Trophoblast cell (in vitro differentiated cells and primary cell): ENCODE data around the gene FAM43A.

Source experiments
- DNase-seq, 2 donors: peaks; one replicate each; pipeline ENCODE4 v3.0.0-alpha.2; 2016
- H2AFZ ChIP-seq: 2 replicates; pipeline ENCODE4 v1.6.1; 2013; ENCODE audit warnings: low read length, moderate library complexity, mild to moderate bottlenecking; ENCODE audit not compliant: insufficient read depth, poor library complexity
- H2AK5ac ChIP-seq: 2 replicates; pipeline ENCODE4 v1.6.1; 2013; ENCODE audit warnings: mild to moderate bottlenecking, low read length
- H2BK120ac ChIP-seq: 2 replicates; pipeline ENCODE4 v1.6.1; 2013; ENCODE audit warnings: low read length, mild to moderate bottlenecking, moderate library complexity; ENCODE audit not compliant: insufficient read depth, poor library complexity
- H2BK12ac ChIP-seq: 2 replicates; pipeline ENCODE4 v1.6.1; 2013; ENCODE audit warnings: mild to moderate bottlenecking, low read length, moderate library complexity
- H2BK5ac ChIP-seq: 2 replicates; pipeline ENCODE4 v1.6.1; 2013; ENCODE audit warnings: low read length, low read depth, moderate library complexity, mild to moderate bottlenecking; ENCODE audit not compliant: poor library complexity
- H3K14ac ChIP-seq: 2 replicates; pipeline ENCODE4 v1.6.1; 2013; ENCODE audit warnings: mild to moderate bottlenecking, low read length
- H3K18ac ChIP-seq: 2 replicates; pipeline ENCODE4 v1.6.1; 2013; ENCODE audit warnings: mild to moderate bottlenecking, low read length
- H3K23ac ChIP-seq: 2 replicates; pipeline ENCODE4 v1.6.1; 2013; ENCODE audit warnings: low read length
- H3K27ac ChIP-seq: 2 replicates; pipeline ENCODE4 v1.5.1; 2013; ENCODE audit warnings: low read depth, mild to moderate bottlenecking, inconsistent platforms, low read length, moderate library complexity
- H3K27me3 ChIP-seq: 2 replicates; pipeline ENCODE4 v1.6.1; 2013; ENCODE audit warnings: inconsistent platforms, mild to moderate bottlenecking, low read length, moderate library complexity; ENCODE audit not compliant: insufficient read depth
- H3K36me3 ChIP-seq, 2 experiments: 1 replicate in 1 of 2; 2 replicates in 1 of 2; pipeline ENCODE4 v1.6.1; 2013; ENCODE audit warnings: low read length in 2 of 2, mild to moderate bottlenecking in 2 of 2, moderate library complexity in 1 of 2; ENCODE audit not compliant: insufficient read depth in 2 of 2, control insufficient read depth in 1 of 2
- H3K4ac ChIP-seq: 2 replicates; pipeline ENCODE4 v1.6.1; 2013; ENCODE audit warnings: low read depth, mild to moderate bottlenecking, low read length, moderate library complexity
- H3K4me1 ChIP-seq, 2 experiments: 1 replicate in 1 of 2; 2 replicates in 1 of 2; pipeline ENCODE4 v1.6.1; 2013; ENCODE audit warnings: low read length in 2 of 2, mild to moderate bottlenecking in 2 of 2, moderate library complexity in 1 of 2; ENCODE audit not compliant: insufficient read depth in 2 of 2, control insufficient read depth in 1 of 2
- H3K4me2 ChIP-seq: 2 replicates; pipeline ENCODE4 v1.6.1; 2013; ENCODE audit warnings: inconsistent platforms, mild to moderate bottlenecking, low read length, moderate library complexity
- H3K4me3 ChIP-seq: 2 replicates; pipeline ENCODE4 v1.5.1; 2013; ENCODE audit warnings: mild to moderate bottlenecking, low read depth, low read length, inconsistent platforms
- H3K79me1 ChIP-seq: one replicate; pipeline ENCODE4 v1.6.1; 2013; ENCODE audit warnings: low read length
- H3K79me2 ChIP-seq: 2 replicates; pipeline ENCODE4 v1.6.1; 2013; ENCODE audit warnings: low read length, mild to moderate bottlenecking; ENCODE audit not compliant: control insufficient read depth, insufficient read depth, poor library complexity
- H3K9ac ChIP-seq: 2 replicates; pipeline ENCODE4 v1.6.1; 2013; ENCODE audit warnings: mild to moderate bottlenecking, low read length
- H3K9me3 ChIP-seq: 2 replicates; pipeline ENCODE4 v1.6.1; 2013; ENCODE audit warnings: low read depth, mild to moderate bottlenecking, control low read depth, inconsistent platforms, low read length; ENCODE audit not compliant: insufficient read depth
- H4K12ac ChIP-seq: 2 replicates; pipeline ENCODE4 v1.6.1; 2013; ENCODE audit warnings: low read depth, mild to moderate bottlenecking, low read length, moderate library complexity
- H4K8ac ChIP-seq: 2 replicates; pipeline ENCODE4 v1.6.1; 2013; ENCODE audit warnings: low read depth, mild to moderate bottlenecking, low read length, moderate library complexity
- H4K91ac ChIP-seq: one replicate; pipeline ENCODE4 v1.6.1; 2013; ENCODE audit warnings: low read depth, mild to moderate bottlenecking, low read length, moderate library complexity
- WGBS: extraction: QIAGEN DNeasy Blood & Tissue Kit; methylation state at CpG from one replicate; pipeline ENCODE4 v1.1.7; 2013; ENCODE audit warnings: missing lambda C conversion rate; ENCODE audit not compliant: insufficient read length, insufficient coverage; ENCODE audit errors: extremely low coverage; 5-methylcytosine and 5-hydroxymethylcytosine counted together

The FAM43A gene

GRCh38 chr3:194682694-194683310, 2.9 kb upstream of the FAM43A start:
- no peak overlapping the region for H3K4me2 ChIP-seq
- H3K79me1 ChIP-seq = peaks cover 7% of the 10 kb centered on the region
- no peak overlapping the region for H3K23ac ChIP-seq
- H3K36me3 ChIP-seq = no peaks in the 10 kb centered on the region
- no peak overlapping the region for H2BK120ac ChIP-seq
- DNase-seq = peak; percentile 91 to 94
- no peak overlapping the region for H3K4me3 ChIP-seq
- no peak overlapping the region for H3K27ac ChIP-seq
- H4K8ac ChIP-seq = no peak overlapping the region
- no peak overlapping the region for H3K4ac ChIP-seq
- H2BK5ac ChIP-seq = no peak overlapping the region
- H3K9ac ChIP-seq = no peak overlapping the region
- peaks cover 18 to 23% of the 10 kb centered on the region in 2 experiments for H3K4me1 ChIP-seq
- no peak overlapping the region for H2BK12ac ChIP-seq
- H3K14ac ChIP-seq = no peak overlapping the region
- peaks cover 23% of the 10 kb centered on the region for H3K27me3 ChIP-seq
- no peak overlapping the region for H3K18ac ChIP-seq
- H4K91ac ChIP-seq = no peak overlapping the region
- H3K79me2 ChIP-seq = no peaks in the 10 kb centered on the region
- peaks cover 4% of the 10 kb centered on the region for H3K9me3 ChIP-seq
- no peak overlapping the region for H2AK5ac ChIP-seq
- no CpG with 5 or more reads among the region's 14 CpGs for WGBS
- no peak overlapping the region for H2AFZ ChIP-seq
- no peak overlapping the region for H4K12ac ChIP-seq

GRCh38 chr3:194683380-194683779, 2.3 kb upstream of the FAM43A start:
- H3K4ac ChIP-seq = no peak overlapping the region

GRCh38 chr3:194685065-194685717, 492 bp upstream of the FAM43A start:
- H3K4ac ChIP-seq = no peak overlapping the region
- H3K36me3 ChIP-seq = no peaks in the 10 kb centered on the region
- H3K4me3 ChIP-seq = no peak overlapping the region
- H3K9me3 ChIP-seq = peaks cover 4% of the 10 kb centered on the region
- no peak overlapping the region for H3K27ac ChIP-seq
- H2BK120ac ChIP-seq = no peak overlapping the region
- peaks cover 23% of the 10 kb centered on the region for H3K27me3 ChIP-seq
- no peak overlapping the region for H2BK12ac ChIP-seq
- H3K79me1 ChIP-seq = peaks cover 12% of the 10 kb centered on the region
- H3K4me1 ChIP-seq = peaks cover 23 to 30% of the 10 kb centered on the region in 2 experiments
- H3K79me2 ChIP-seq = peaks cover 4% of the 10 kb centered on the region
- H2AFZ ChIP-seq = peak overlapping the region; percentile 15
- H3K9ac ChIP-seq = no peak overlapping the region
- H4K91ac ChIP-seq = no peak overlapping the region
- H3K18ac ChIP-seq = no peak overlapping the region
- no peak overlapping the region for H3K14ac ChIP-seq
- no CpG with 5 or more reads among the region's 13 CpGs for WGBS
- H2BK5ac ChIP-seq = no peak overlapping the region
- H4K12ac ChIP-seq = no peak overlapping the region
- no peak overlapping the region for H4K8ac ChIP-seq
- H2AK5ac ChIP-seq = no peak overlapping the region
- peak overlapping the region; percentile 61 for H3K4me2 ChIP-seq
- DNase-seq = no peak
- H3K23ac ChIP-seq = no peak overlapping the region

More at GRCh38 chr3:194683380-194683779, 2.3 kb upstream of the FAM43A start:
- Histone ChIP-seq H3K14ac (no peak overlapping the region), H3K9me3 (peaks cover 4% of the 10 kb centered on the region), H3K23ac (no peak overlapping the region), H4K12ac (no peak overlapping the region), H3K79me2 (peaks cover 4% of the 10 kb centered on the region), H2BK120ac (no peak overlapping the region), H3K9ac (no peak overlapping the region), H2BK5ac (no peak overlapping the region), H4K91ac (no peak overlapping the region), H3K4me2 (no peak overlapping the region), H3K18ac (no peak overlapping the region), H2BK12ac (no peak overlapping the region), H3K4me1 (peaks cover 23 to 29% of the 10 kb centered on the region in 2 experiments), H3K79me1 (peaks cover 12% of the 10 kb centered on the region), H2AK5ac (no peak overlapping the region), H2AFZ (no peak overlapping the region), H3K4me3 (no peak overlapping the region), H3K27me3 (peaks cover 23% of the 10 kb centered on the region), H3K27ac (no peak overlapping the region), H3K36me3 (no peaks in the 10 kb centered on the region), H4K8ac (no peak overlapping the region)
- peak in 1 of 2 donors; percentile 31 for DNase-seq
- WGBS = no CpG with 5 or more reads among the region's 2 CpGs

GRCh38 chr3:194686414-194686815, 732 bp downstream of the FAM43A start:
- no peak overlapping the region for H4K12ac ChIP-seq
- no peak overlapping the region for H2AK5ac ChIP-seq
- no peak overlapping the region for H2BK120ac ChIP-seq
- no peak overlapping the region for H3K14ac ChIP-seq
- no peak overlapping the region for H3K18ac ChIP-seq
- H4K91ac ChIP-seq = no peak overlapping the region
- H2BK12ac ChIP-seq = no peak overlapping the region
- H3K27me3 ChIP-seq = peaks cover 23% of the 10 kb centered on the region
- H3K9me3 ChIP-seq = peaks cover 4% of the 10 kb centered on the region
- H3K4me3 ChIP-seq = peak overlapping the region; percentile 71
- H3K4me2 ChIP-seq = peak overlapping the region; percentile 61
- WGBS = no CpG with 5 or more reads among the region's 29 CpGs
- peaks cover 12% of the 10 kb centered on the region for H3K79me1 ChIP-seq
- no peak overlapping the region for H3K4ac ChIP-seq
- H3K4me1 ChIP-seq = peaks cover 23 to 30% of the 10 kb centered on the region in 2 experiments
- DNase-seq = no peak
- no peak overlapping the region for H2AFZ ChIP-seq
- no peaks in the 10 kb centered on the region for H3K36me3 ChIP-seq
- no peak overlapping the region for H4K8ac ChIP-seq
- H3K79me2 ChIP-seq = peaks cover 4% of the 10 kb centered on the region
- no peak overlapping the region for H2BK5ac ChIP-seq
- H3K23ac ChIP-seq = no peak overlapping the region
- H3K27ac ChIP-seq = no peak overlapping the region
- peak overlapping the region; percentile 20 for H3K9ac ChIP-seq
